Ammon's horn (tissue), 1 donor: Measurements from ENCODE around the gene IL17RA.

Experiments used
- DNase-seq: peaks from one replicate; pipeline ENCODE4 v3.0.0-alpha.2; 2016; ENCODE audit warnings: low spot score

IL17RA gene

DNA sequence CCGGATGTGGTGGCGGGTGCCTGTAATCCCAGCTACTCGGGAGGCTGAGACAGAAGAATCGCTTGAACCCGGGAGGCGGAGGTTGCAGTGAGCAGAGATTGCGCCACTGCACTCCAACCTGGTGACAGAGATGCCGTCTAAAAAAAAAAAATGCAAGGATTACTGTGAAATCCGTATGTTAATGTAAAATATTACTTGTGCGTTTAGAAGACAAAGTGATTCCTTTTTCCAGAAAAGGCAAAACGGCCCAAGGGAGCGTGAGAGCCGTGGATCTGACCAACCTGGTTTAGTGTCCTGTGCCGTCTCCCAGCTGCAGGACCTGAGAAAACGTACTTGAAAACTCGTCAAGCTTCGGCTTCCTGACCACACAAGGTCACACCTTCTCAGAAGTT is 73.4 kb downstream of the IL17RA start:
- no peak for DNase-seq

DNA sequence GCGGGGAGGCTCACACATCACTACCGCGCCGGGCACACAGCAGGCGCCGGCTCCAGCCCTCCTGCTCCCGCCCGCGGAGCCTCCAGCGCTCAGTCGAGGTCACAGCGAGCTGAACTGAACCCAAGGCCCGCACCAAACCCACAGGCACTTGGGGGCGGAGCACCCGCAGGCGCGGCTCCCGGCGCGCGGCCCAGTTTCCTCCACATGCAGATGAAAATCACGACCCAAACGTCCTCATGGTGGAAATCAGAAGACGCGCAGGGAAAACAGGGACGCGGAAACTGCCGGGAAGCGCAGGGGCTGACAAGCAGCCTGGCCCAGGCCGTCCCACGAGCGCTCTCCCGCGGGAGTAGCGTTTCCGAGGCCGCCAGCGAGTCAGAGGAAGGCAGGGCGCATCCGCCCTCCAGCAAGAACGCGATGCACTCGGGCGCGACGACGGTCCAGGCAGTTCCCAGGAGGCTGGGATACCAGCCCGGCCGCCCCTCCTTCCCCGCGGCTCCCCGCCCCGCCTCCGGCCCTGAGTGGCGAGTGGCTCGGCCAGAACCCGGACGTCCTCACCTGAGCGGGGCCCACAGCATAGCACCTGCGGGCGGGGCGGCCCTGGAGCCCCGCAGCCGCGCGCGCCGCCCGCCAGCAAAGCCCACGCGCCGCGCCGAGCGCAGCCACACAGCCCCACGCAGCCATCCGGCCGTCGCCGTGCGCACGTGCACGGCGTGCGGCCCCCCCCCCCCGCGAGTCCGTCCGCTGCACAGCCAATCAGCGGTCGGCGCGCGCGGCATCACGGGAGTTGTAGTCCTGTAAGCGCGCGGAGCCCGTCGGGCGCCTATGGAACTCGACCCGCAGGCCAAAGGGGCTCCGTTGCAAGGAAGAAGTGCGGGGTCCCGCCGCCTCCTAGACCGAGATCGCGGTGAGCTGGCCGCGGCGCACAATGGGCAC is 74.0 kb downstream of the IL17RA start, which contains the start of gene HDHD5:
Gene HDHD5, minus strand, starts transcription at position 710 of the 936 bp plus-strand sequence. Its CDS starts 26 bp downstream, at position 684.
- DNase-seq, result peak; percentile 92

GRCh38 chr22:17159504-17159951 is 74.7 kb downstream of the IL17RA start:
- peak; percentile 74 for DNase-seq

DNA sequence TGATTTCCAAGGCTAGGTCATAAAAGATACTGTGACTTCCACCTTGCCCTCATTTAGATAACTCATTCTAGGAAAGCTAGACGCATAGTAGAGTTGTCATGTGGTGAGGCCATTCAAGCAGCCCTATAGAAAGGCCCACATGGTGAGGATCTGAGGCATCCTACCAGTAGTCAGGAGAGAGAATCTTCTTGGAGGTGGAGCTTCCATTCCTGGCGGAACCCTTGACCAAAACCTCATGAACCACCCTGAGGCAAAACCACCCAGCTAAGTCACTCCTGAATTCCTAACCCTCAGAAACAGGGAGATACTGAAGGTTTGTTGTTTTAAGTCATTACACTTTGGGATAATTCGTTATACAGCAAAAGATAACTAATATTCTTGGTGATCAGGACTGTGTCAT is 77.2 kb downstream of the IL17RA start:
- no peak for DNase-seq

GRCh38 chr22:17162731-17163130 is 77.9 kb downstream of the IL17RA start:
- no peak for DNase-seq

- no peak for DNase-seq
Observed at GRCh38 chr22:17164392-17165024, 79.7 kb downstream of the IL17RA start.
